NCI-H2227 (cell line): ENCODE data around the gene ITM2B.
"Not testable (repeated sequence)": the region's sequence is repeated elsewhere in the genome, so short reads cannot be mapped to it uniquely, and the experiment has no call there.

ENCODE experiments used
- DNase-seq: peaks from one replicate; lab custom pipeline; 2025; ENCODE audit not compliant: unreplicated experiment; lab: John Stamatoyannopoulos, UW

Gene ITM2B

DNA sequence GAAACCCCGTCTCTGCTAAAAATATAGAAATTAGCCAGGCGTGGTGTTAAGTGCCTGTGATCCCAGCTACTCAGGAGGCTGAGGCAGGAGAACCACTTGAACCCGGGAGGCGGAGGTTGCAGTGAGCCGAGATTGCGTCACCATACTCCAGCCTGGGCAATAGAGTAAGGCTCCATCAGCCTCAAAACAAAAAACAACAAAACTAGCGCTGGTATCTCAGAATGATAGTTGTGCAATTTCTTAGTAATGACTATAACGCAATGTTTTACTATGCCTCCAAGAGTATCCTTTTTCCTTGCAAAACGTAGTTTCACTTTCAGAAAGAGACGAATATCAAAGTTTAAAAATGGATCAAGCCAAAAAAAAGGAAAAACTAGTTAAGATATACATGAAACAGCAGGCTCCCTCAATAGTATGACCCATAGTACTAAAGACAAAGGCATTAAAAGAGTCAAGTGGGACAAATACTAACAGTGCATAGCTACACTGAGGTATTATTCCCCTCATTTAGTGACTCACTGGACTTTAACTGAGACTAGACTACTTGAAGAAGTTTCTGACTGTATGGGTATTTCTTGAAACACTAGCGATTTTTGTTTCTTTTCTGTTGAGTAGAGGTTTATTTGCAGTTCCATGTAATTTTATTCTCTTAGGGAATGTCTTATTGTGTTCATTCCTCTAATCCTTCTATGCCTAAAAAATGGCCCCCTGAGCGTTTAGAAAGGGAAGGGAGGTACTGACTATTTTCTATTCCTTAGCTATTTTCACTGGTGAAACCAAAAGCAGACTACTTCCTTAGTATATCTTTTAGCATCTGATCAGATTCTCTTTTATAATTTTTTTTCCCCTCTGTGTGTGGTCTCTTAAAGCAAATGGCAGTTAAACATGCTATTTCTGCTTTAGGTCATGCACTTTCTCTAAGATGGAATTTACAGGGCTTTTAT lies 10.4 kb upstream of the ITM2B start:
- DNase-seq: no peak

DNA sequence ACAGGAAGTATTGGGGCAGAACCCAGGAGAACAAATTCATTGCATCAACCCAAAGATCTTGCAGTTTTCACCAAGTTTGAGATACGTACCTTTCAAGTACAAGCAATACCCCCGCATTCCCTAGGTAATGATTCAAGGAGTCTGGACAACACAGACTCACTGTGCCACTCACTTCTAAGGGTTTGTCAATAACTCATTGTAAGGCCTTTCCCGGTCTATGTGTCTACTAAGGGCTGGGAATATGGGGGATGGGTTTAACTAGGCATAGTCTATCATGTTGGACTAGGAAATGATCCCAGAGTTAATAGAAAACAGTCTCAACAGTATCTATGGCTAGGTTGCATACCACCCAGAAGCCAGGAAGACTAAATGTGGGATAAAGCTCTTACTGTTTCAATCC lies 8.3 kb upstream of the ITM2B start:
- no peak for DNase-seq

DNA sequence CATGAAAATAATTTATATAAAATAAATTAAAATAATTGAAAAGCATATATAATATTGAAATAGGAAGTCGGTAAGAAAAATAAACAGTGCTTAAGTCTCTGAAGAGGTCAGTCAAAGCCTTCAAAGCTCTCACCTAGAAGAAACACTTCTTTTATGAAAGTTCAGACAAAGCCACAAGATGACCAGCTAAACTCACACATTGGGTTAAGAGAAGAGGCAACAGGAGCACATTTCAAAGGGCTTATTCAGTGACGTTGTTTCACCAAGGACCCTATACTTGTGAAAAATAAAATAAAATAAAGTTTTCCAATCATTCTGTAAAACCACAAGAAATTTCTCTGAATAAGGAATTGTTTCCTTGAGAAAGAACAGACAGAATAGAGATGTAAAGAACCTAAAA lies 2.5 kb upstream of the ITM2B start:
- no peak for DNase-seq

DNA sequence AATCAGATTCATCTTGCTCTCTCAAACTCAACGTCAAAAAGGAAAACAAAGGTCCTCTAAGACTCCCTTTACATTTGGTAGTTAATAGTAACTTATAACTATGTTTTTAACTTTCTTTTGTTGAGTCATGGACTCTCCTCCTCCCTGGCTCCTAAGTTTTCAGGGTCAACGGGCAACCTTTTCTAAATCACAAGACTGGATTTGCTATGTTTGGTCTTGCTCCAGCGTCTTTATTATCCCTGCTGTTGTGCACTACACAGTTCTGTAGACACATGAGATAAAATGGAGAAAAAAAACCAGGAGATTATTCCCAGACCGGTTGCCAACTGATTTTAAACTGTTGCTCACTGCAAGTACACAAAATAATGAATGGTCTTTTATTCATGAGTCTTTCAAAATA lies 1.9 kb upstream of the ITM2B start:
- DNase-seq: no peak

DNA sequence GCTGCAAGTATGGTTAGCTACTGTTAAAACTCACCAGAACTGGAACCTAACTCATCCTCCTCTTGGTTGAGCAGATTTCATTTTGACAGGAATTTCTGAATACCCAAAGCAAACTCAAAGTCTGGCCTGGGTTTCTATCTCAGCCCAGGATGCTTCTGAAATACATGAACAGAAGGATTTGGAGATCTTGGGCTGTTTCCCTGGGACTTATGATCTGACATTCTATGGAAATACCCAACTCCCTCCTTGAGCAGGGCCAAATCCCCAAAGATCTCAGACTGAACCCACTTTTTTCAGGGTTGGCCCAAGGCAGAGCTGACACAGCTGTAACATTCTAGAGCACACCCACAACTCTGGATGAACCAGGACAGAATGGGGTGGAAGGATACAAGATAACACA lies 1.1 kb upstream of the ITM2B start:
- DNase-seq: no peak

DNA sequence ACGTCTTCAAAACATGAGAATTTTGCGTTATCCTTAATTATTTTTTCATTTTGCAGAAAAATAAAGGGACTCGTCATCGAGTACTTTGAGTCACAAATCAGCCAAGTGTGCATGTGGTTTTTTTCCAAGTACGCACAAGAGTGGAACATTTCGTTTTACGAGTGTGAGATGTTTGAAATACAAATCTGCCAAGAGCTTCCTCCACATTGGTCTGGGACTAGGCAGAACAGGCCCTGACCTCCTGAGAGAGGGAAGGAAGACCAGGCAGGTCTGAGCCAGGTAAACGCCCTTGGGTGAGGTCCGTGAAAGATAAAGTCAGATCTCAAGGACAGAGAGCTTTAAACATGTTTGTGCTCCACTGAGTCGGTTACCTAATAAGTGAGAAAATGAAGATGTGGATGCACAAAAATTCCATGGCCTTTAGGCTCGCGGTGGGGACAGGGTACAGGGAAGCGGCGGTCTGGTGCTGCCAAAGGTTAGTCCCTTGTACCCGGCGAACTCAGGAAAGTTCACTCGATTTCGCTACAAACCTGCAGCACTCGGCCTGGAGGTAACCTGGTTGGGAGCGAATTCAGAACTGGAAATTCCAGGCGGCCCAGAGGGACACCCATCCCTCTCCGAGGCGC lies 473 bp upstream of the ITM2B start:
- DNase-seq: no peak

DNA sequence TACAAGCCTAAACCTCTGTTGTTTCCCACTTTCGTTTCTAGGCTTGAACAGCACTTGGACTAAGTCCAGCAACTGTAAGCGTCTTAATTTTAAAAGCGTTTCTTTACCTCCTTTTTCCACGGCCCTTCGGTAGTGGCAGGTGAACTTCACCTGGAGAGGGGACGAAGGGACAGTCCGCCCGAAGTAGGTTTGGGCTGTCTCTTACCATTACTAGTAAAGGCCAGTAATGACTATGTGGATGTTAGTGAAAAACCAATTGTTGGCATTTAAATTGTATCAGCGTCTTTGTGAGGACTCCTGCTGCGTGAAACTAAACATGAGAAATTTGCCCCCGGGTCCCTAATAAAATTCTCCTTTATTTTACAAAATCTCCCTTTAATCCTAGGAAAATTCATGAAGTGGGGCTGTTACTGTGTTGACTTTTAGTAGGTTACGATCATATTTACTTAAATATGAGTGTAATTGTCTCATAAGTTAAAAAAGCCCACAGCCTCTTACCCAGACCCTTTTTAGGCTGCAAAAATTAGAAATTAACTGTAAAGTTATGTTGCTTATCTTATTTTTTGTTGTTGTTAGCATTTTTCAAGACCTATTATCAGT lies 983 bp downstream of the ITM2B start:
- no peak for DNase-seq

DNA sequence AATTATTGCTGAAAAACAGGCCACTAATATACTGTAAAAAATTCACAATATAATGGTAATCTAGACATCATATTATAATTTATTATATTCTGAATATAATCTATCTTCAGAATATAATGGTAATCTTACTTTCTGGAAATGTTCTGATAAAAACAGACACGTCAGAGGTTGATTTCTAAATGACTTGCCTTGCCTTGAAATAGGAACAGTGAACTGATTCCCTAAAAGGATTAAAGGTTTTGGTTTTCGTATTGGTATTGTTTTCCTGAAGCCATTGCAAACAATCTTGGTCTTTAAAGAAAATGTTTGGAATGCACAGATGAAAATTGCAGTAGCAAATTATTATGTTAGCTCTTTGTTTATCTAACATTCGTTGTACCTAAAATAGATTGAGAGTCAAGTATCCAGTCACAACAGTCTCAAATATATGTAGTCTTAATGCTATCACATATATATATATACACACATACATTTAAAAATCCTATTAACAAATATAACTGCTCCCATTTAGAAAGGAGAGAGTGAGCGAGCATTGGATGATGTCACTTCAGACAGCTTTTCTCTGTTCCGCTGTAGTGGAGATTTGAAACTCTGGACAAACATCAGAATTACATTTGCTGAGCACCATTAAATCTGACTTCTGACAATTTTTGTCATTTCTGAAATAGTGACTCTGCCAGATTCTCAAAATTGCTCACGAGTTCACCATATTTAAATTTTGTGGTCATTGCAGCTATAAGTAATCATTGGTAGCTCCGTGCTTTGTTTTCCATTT lies 1.7 kb downstream of the ITM2B start:
- DNase-seq: no peak

DNA sequence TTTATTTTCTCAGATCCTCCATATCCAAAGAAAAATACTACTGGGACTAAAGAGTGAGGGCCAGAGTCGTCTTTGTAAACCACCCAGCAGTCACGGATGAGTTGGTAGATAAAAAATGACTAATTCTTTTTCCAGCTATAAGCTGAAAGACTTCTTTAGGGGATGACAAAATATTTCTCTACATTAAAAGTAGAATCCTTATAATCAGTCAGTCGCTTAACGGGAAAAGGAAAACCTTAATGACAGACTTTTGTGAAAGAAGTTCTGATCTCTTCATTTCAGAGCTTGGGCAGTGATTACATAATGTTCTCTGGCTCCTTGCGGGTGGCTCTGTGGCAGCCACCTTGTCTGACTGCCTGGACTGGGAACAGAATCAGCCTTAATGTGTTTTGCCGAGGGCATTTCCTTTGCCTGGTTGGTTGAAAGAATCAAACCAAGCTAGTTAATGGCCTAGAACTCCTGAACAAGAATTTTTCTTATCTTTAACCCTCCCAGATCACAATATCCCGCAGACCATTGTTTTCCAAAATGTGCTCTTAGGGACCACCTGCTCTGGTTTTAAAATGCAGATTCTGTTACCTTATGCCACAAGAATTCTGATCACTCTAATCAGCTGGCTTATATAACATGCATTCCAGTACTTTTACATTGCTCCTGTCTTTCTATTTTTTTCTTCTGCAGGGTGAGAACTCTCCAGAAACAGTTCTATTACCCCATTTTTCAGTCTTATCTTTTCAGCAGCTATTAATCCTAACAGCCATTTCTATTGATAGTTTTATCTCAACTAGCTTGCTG lies 2.5 kb downstream of the ITM2B start:
- DNase-seq: peak; percentile 14

DNA sequence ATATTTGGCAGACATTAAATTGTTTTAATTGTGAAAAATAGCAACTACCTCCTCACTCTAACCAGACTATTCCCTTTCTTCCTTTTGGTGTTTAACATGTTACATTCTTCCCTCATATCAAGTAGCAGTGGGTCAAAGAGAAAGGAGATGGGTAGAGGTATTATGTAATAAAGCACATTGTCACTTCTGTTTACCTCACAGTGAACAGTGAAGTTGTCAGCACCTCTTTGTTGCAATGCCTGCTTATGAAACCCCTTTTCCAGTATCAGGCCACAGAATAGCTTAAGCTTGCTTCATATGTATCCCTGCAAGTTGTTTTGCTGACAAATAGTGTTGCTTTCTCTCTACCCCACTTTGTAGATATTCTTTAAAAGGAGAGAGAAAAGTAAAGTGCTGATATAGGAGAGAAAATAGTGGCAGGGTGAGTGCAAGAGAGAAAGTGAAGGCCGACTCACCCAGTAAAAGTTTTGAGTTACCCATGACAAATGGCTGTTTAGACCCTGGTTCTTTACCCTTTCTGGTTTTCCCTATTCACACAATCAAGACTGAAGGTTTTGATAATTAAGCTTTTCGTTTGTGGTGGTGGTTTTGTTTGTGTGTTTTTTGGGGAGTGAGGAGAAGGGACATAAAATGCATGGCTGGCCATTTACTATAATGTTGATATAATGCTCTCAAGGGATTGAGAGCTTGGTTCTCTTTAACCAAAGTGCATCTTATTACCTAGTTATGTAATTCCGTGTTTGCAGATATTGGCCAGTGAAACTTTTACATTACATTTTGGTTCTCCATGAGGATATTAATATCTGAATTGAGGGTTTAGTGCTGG lies 3.7 kb downstream of the ITM2B start:
- no peak for DNase-seq

DNA sequence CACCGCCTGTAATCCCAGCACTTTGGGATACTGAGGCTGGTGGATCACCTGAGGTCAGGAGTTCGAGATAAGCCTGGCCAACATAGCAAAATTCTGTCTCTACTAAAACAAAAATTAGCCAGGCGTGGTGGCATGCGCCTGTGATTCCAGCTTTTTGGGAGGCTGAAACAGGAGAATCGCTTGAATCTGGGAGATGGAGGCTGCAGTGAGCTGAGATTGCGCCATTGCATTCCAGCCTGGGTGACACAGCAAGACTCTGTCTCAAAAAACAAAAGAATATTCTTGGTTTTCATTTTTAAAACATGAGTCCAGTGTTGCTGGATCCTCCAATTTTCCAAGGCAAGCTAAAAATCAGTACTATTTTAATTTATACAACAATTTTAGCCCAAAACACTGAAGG lies 6.4 kb downstream of the ITM2B start:
- not testable (repeated sequence) for DNase-seq

DNA sequence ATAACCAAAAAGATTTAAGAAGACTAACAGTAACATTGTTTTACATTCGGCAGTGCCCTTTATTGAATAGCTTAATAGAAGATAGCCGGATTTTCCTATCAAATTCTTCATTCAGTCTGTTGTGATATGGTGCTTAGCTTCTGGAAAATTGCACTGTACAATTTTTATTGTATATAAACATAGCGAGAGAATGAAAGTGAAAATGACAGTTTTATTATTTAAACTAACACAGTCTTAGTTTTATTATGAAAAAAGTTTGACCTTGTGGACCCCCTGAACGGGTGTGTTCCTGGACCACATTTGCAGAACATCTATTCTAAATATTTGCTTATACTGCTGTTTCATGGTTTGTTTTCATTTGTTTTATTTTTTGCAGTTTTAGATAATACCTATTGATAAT lies 8.6 kb downstream of the ITM2B start:
- no peak for DNase-seq

DNA sequence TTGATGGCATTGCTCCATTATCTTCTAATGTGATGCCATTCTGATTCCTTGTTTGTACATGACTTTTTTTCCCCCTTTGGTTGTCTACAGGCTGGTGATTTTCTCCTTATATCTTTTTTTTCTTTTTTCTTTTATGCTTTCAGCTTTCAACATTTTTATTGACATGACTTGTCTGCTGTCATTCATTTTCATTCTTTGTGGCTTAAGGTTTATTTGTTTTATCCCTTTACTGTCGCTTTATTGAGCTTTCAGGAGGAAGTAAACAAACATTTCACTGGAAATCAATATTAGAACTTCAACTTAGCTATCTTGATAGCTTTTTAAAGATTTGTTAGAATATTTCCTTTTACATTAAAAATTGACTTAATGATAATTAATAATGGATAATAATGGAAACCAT lies 9.7 kb downstream of the ITM2B start:
- no peak for DNase-seq

DNA sequence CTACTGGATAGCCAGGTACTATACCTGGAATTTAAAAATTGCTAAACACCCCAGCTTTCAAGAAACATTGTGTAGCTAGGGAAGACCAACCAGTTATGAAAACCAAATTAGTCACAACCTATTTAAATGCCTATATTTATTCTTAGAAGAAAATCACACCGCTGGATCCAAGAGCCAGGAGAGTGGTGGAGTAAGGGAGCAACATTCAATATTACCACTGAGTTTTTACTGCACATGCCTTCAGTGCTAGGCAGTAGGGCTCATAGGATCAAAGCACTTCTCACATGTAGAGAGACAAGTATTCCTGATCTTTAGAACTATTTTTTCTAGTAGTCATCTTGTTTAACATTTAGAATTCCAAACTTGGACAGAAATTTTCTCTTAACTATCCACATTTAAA lies 11.2 kb downstream of the ITM2B start:
- no peak for DNase-seq

DNA sequence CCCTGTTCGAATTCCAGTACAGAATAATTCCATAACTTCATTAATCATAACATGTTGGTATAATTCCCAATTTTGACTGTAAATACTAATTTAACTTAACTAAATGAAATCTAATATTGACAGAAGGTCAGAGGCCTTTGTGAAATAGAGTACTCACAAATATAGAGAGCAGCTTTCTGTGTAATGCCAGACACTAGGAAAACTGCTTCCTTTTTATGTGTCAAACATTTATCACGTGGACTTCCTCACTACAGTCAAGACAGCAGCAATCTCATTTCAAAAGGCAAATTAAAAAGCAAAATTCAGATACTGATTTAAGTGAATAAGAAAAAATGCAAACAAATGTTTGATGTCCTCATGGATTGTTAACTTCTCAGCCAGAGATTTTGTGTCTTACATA lies 13.1 kb downstream of the ITM2B start:
- no peak for DNase-seq

DNA sequence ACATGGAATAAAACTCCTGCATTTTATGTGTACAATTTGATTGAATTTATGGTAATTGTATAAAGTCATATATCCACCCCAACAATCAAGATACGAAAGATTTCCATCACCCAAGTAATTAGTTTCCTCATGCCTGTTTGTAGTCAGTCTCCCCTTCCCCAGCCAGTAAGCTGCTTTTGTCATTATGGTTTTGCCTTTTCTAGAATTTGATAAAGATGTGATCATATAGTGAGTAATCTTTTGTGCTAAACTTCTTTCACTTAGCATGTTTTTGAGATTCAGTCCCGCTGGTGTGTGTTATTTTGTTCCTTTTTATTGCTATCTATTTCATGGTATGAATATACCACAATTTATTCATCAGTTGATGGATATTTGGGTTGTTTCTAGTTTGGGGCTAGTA lies 16.0 kb downstream of the ITM2B start:
- DNase-seq: no peak

DNA sequence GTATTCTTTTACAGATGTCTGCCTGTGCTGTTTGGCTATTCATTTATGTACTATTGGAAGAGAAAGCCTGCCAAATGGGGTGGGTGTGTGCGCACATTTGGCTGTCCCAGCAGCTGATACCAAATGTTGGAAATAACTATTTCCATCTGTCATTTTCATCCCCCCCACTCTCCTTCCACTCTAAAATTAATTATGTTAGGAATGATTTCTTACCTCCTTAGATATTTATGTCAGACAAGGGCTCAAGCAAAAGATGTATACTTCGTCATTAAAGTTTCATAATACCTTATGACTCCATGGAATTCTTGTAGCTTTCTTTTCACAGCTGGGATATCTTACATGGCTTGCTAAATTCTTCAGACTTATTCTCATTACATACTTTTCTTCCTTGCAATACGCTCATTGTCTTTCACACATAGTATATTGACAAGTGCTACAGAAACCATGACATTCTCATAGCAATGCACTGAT lies 18.6 kb downstream of the ITM2B start:
- DNase-seq: no peak

DNA sequence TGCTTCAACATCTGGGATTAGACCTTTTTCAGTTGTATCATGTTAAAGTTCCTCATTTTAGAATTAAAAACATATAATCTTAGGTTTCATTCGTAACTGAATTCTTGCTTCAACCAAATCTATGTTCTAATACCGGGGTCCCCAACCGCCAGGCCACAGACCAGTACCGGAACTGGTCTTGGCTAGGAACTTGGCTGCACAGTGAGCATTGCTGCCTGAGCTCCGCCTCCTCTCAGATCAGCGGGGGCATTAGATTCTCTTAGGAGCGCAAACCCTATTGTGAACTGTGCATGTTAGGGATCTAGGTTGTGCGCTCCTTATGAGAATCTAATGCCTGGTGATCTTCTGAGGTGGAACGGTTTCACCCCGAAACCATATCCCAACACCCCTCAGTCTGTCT lies 19.2 kb downstream of the ITM2B start:
- no peak for DNase-seq

DNA sequence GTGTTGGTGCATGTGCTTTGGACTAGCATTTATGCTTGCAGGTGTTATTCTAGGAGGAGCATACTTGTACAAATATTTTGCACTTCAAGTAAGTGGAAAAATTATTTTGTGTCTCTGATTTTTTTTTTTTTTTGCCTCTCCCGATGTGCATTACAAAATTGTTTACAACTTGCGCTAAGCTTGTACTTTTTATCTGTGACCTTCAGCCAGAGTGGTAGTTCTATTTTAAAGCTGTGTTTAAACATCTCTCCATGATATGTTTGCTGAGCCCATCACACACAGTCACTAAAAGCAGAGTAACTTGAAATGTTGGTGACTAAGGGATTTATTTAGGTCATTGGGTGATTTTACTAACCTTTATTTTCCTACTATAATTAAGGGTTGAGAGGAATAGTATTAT lies 20.8 kb downstream of the ITM2B start:
- no peak for DNase-seq

DNA sequence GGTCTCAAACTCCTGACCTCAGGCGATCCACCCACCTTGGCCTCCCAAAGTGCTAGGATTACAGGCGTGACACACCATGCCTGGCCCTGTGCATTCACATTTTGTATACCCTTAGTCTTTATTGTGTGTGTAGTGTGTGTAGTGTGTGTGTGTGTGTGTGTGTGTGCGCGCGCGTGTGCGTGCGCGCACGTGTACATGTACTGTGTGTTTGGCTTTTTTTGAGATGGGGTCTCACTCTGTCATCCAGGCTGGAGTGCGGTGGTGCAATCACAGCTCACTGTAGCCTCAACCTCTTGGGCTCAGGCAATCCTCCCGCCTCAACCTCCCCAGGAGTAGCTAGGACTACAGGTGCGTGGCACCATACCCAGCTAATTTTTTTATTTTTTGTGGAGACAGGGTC lies 22.1 kb downstream of the ITM2B start:
- no peak for DNase-seq
